Brain microvascular endothelial cell (primary cell): ENCODE measurements around the gene ZGRF1.

Experiments used
- DNase-seq: peaks from one replicate; pipeline ENCODE4 v3.0.0-alpha.2; 2020
- H3K27ac ChIP-seq: fragments of 250-450 bp; sonication (Bioruptor Pico); 2 replicates; pipeline ENCODE4 v1.5.1; 2020; ENCODE audit warnings: mild to moderate bottlenecking, moderate library complexity
- H3K27me3 ChIP-seq: fragments of 250-450 bp; sonication (Bioruptor Pico); replicated peaks from 2 replicates; pipeline ENCODE4 v1.5.1; 2020; ENCODE audit warnings: mild to moderate bottlenecking
- H3K36me3 ChIP-seq: fragments of 250-450 bp; sonication (Bioruptor Pico); replicated peaks from 2 replicates; pipeline ENCODE4 v1.5.1; 2020; ENCODE audit warnings: mild to moderate bottlenecking
- H3K4me3 ChIP-seq: 2 replicates; pipeline ENCODE4 v1.5.1; 2011; ENCODE audit warnings: low read depth, mild to moderate bottlenecking, control low read depth, low read length, moderate library complexity
- CTCF ChIP-seq: IDR thresholded peaks from 2 replicates; pipeline ENCODE4 v1.5.1; 2011; ENCODE audit warnings: low read depth, mild to moderate bottlenecking, moderate library complexity, low read length, control low read depth, inconsistent platforms; ENCODE audit errors: missing control alignments
- in situ Hi-C: cut with HindIII; loops from 2 replicates; pipeline ENCODE4 v1.10.0; 2017; ENCODE audit warnings: low sequenced_read_pairs, low pct_ligation_motif_present

ZGRF1 gene

GRCh38 chr4:112636688-112637551 lies at the start of gene ZGRF1, which contains the start of gene LARP7:
Gene ZGRF1 (minus strand): TSS chr4:112636909. CDS start chr4:112633176, 3,733 bp downstream.
Gene LARP7 (plus strand): TSS chr4:112637143. CDS start chr4:112644670, 7,527 bp downstream.
- peak; percentile 99 for DNase-seq
- peak within 1 kb of the TSS; percentile 95 for H3K4me3 ChIP-seq
- peak; percentile 92 for TF ChIP-seq CTCF
- in situ Hi-C loops = no loop called here
- H3K36me3 ChIP-seq = peaks cover 4% of the 10 kb centered on the region
- H3K27me3 ChIP-seq = no peaks in the 10 kb centered on the region
- peak within 1 kb of the TSS; percentile 97 for H3K27ac ChIP-seq

- no peak for TF ChIP-seq CTCF
- Histone ChIP-seq H3K36me3 (no peaks in the 10 kb centered on the region), H3K27ac (no peak overlapping the region), H3K4me3 (no peak overlapping the region), H3K27me3 (no peaks in the 10 kb centered on the region)
- DNase-seq = no peak
- in situ Hi-C loops = no loop called here
These were observed 44.3 kb upstream of the ZGRF1 start for GRCh38 chr4:112680996-112681395.

GRCh38 chr4:112677519-112678091 lies 40.9 kb upstream of the ZGRF1 start:
- H3K27ac ChIP-seq = no peak overlapping the region
- in situ Hi-C loops = no loop called here
- no peak overlapping the region for H3K4me3 ChIP-seq
- TF ChIP-seq CTCF = no peak
- DNase-seq = no peak
- H3K27me3 ChIP-seq = no peaks in the 10 kb centered on the region
- H3K36me3 ChIP-seq = no peaks in the 10 kb centered on the region

GRCh38 chr4:112674376-112674775 lies 37.7 kb upstream of the ZGRF1 start:
- Histone ChIP-seq H3K36me3 (no peaks in the 10 kb centered on the region), H3K4me3 (no peak overlapping the region), H3K27me3 (no peaks in the 10 kb centered on the region), H3K27ac (no peak overlapping the region)
- no peak for TF ChIP-seq CTCF
- in situ Hi-C loops = no loop called here
- no peak for DNase-seq

GRCh38 chr4:112673686-112674085 lies 37.0 kb upstream of the ZGRF1 start:
- in situ Hi-C loops = no loop called here
- no peak for DNase-seq
- Histone ChIP-seq H3K27ac (no peak overlapping the region), H3K36me3 (no peaks in the 10 kb centered on the region), H3K27me3 (no peaks in the 10 kb centered on the region), H3K4me3 (no peak overlapping the region)
- TF ChIP-seq CTCF = no peak
